K562 (cell line): Measurements from ENCODE around the gene PPP1R14D. TPM values are rescaled to one million over a fixed set of nuclear protein-coding genes. Genes with fewer than 3 reads are reported as not detected.

ENCODE experiments used
- ATAC-seq: fragments of 200-7000 bp; cut with Tn5 transposase; 3 replicates; pipeline ENCODE4 v1.9.1; 2020; ENCODE audit warnings: moderate library complexity
- BruUV-seq: library from RNA; stranded (reverse); fragments of 400-500 nt; replicated peaks from 2 replicates; lab custom pipeline; 2021; lab: Mats Ljungman, UMichigan
- CTCF ChIA-PET: fragments of 300-600 bp; formaldehyde crosslinking; extraction: SDS; loops from one replicate; lab custom pipeline; 2021; ENCODE audit warnings: low intra/inter-chr PET ratio; lab: Yijun Ruan, JAX
- POLR2A ChIA-PET: fragments of 300-600, 350-650 bp; sonication (Branson Sonifier 250); formaldehyde crosslinking; extraction: SDS; loops from one replicate; lab custom pipeline; 2021; ENCODE audit warnings: antibody characterized with exemption, inconsistent platforms; lab: Yijun Ruan, JAX
- DNase-seq, 4 experiments: peaks; one replicate each; pipeline versions ENCODE4 v3.0.0 to v3.0.0-alpha.2; 2011 to 2018; ENCODE audit warnings: low spot score in 3 of 4, mixed read lengths in 3 of 4; ENCODE audit errors: extremely low read depth in 1 of 4
- FAIRE-seq: peaks from 2 replicates; lab custom pipeline; 2011; peaks lifted over from hg19 to GRCh38; lab: Jason Lieb, UNC
- H2AFZ ChIP-seq: 2 replicates; pipeline ENCODE4 v1.6.0; 2011; ENCODE audit warnings: low read depth, low read length, control low read depth, inconsistent platforms
- H3K27ac ChIP-seq: fragments of 200-600 bp; 3 replicates; pipeline ENCODE4 v1.8.0; 2011; ENCODE audit warnings: low read depth, mild to moderate bottlenecking, control low read depth, inconsistent platforms, low read length, moderate library complexity, mixed read lengths; ENCODE audit errors: extremely low read depth
- H3K27me3 ChIP-seq, 2 experiments: fragments of 300-600 bp in 1 of 2; 2 replicates in 1 of 2; 3 replicates in 1 of 2; pipeline versions ENCODE4 v1.6.0 to v1.8.0; 2011; ENCODE audit warnings: inconsistent platforms in 2 of 2, low read length in 2 of 2, mild to moderate bottlenecking in 1 of 2, mixed read lengths in 1 of 2, moderate library complexity in 1 of 2; ENCODE audit not compliant: control insufficient read depth in 2 of 2, insufficient read depth in 2 of 2
- H3K36me3 ChIP-seq: fragments of 300-600 bp; 3 replicates; pipeline ENCODE4 v1.8.0; 2011; ENCODE audit warnings: mild to moderate bottlenecking, low read length, inconsistent platforms; ENCODE audit not compliant: control insufficient read depth, insufficient read depth
- H3K4me1 ChIP-seq, 2 experiments: fragments of 200-600 bp in 1 of 2; replicated peaks in 1 of 2; 2 replicates in 1 of 2; 3 replicates in 1 of 2; pipeline versions ENCODE4 v1.5.1 to v1.8.0; 2011; ENCODE audit warnings: inconsistent platforms in 2 of 2, low read length in 2 of 2, mild to moderate bottlenecking in 1 of 2, mixed read lengths in 1 of 2, moderate library complexity in 1 of 2; ENCODE audit not compliant: control insufficient read depth in 2 of 2, insufficient read depth in 2 of 2
- H3K4me2 ChIP-seq: 2 replicates; pipeline ENCODE4 v1.6.1; 2011; ENCODE audit warnings: low read length, control low read depth, inconsistent platforms, mixed read lengths; ENCODE audit not compliant: insufficient read depth
- H3K4me3 ChIP-seq: fragments of 200-600 bp; sonication (generic), shearing (Covaris generic); 2 replicates; pipeline ENCODE4 v1.5.1; 2016; ENCODE audit warnings: control low read depth, inconsistent platforms
- H3K79me2 ChIP-seq: fragments of 200-600 bp; 3 replicates; pipeline ENCODE4 v1.8.0; 2011; ENCODE audit warnings: low read length, inconsistent platforms; ENCODE audit not compliant: control insufficient read depth, insufficient read depth
- H3K9ac ChIP-seq, 2 experiments: 2 replicates each; pipeline versions ENCODE4 v1.6.0 to v1.6.1; 2011; ENCODE audit warnings: low read depth in 2 of 2, low read length in 2 of 2, control low read depth in 1 of 2, inconsistent platforms in 1 of 2, mild to moderate bottlenecking in 1 of 2, mixed read lengths in 1 of 2; ENCODE audit not compliant: insufficient read depth in 1 of 2
- H3K9me1 ChIP-seq: one replicate; pipeline ENCODE4 v1.6.0; 2011; ENCODE audit warnings: inconsistent platforms, mild to moderate bottlenecking, low read length, moderate library complexity; ENCODE audit not compliant: control insufficient read depth, insufficient read depth
- H3K9me3 ChIP-seq: replicated peaks from 2 replicates; pipeline ENCODE4 v1.5.1; 2011; ENCODE audit warnings: low read depth, low read length, inconsistent platforms; ENCODE audit not compliant: control insufficient read depth, insufficient read depth
- H4K20me1 ChIP-seq: replicated peaks from 2 replicates; pipeline ENCODE4 v1.6.1; 2011; ENCODE audit warnings: low read length, inconsistent platforms, mixed read lengths; ENCODE audit not compliant: control insufficient read depth, insufficient read depth
- LEF1 ChIP-seq: fragments of 450-650 bp; IDR thresholded peaks from 2 replicates; pipeline ENCODE4 v1.6.1; 2016; ENCODE audit warnings: mild to moderate bottlenecking
- NFE2L1 ChIP-seq: fragments of 450-650 bp; IDR thresholded peaks from 2 replicates; pipeline ENCODE4 v1.6.1; 2016; ENCODE audit warnings: missing genetic modification characterization, low read depth, mild to moderate bottlenecking, missing compliant biosample characterization, moderate library complexity, borderline replicate concordance
- RBM25 ChIP-seq: fragments of 200-400 bp; formaldehyde crosslinking; IDR thresholded peaks from 2 replicates; pipeline ENCODE4 v1.6.1; 2018; ENCODE audit warnings: low read length, low read depth, moderate library complexity; ENCODE audit not compliant: severe bottlenecking
- SRF ChIP-seq, 2 experiments: fragments of 250-450, 450-650 bp in 1 of 2; sonication (Bioruptor Pico) in 1 of 2; sonication (generic) in 1 of 2; formaldehyde crosslinking; IDR thresholded peaks; 2 replicates each; pipeline versions ENCODE4 v1.5.0 to v1.5.1; 2020 to 2022; ENCODE audit warnings: mild to moderate bottlenecking in 1 of 2, missing genetic modification reagents in 1 of 2
- ZNF347 ChIP-seq: fragments of 450-650 bp; formaldehyde crosslinking; IDR thresholded peaks from 2 replicates; pipeline ENCODE4 v1.4.0; 2020; ENCODE audit warnings: low read depth, mild to moderate bottlenecking, moderate library complexity
- WGBS: fragments of 100-300 bp; shearing (Covaris generic); methylation state at CpG from one replicate; pipeline ENCODE4 v1.1.6; 2016; ENCODE audit warnings: low coverage, mixed read lengths; ENCODE audit not compliant: insufficient coverage; ENCODE audit errors: missing lambda C conversion rate; 5-methylcytosine and 5-hydroxymethylcytosine counted together
- in situ Hi-C: fragments of 300-500 bp; cut with MboI; formaldehyde crosslinking; loops from 4 replicates; pipeline ENCODE4 v1.15.0; 2018; ENCODE audit warnings: inconsistent platforms, mixed read lengths
- intact Hi-C: fragments of 100-400 bp; cut with micrococcal nuclease; formaldehyde crosslinking; loops from 2 replicates; pipeline ENCODE4 v1.14.2; 2022
- polyA plus RNA-seq, 8 experiments: library from polyadenylated mRNA; depleted of rRNA in 4 of 8; stranded (reverse) in 5 of 8; unstranded in 3 of 8; fragments of >200 nt; fragmentation: Nextera tagmentation in 2 of 8; fragmentation: Illumina TruSeq in 1 of 8; extraction: Ambion mirVana in 2 of 8; extraction: Trizol in 1 of 8; gene quantifications; 2 replicates each; pipeline versions ENCODE4 v1.2.1 to v1.2.3, GENCODE V29; 2011 to 2014; ENCODE audit warnings: inconsistent platforms in 1 of 8, missing spikeins in 1 of 8
- total RNA-seq, 7 experiments: library from RNA; depleted of rRNA in 6 of 7; stranded (reverse); fragments of >200 nt in 6 of 7; fragmentation: Illumina TruSeq in 2 of 7; extraction: Trizol in 2 of 7; gene quantifications; 2 replicates each; pipeline versions ENCODE4 v1.2.1 to v1.2.3, GENCODE V29; 2011 to 2021; ENCODE audit warnings: low replicate concordance in 1 of 7

Gene PPP1R14D
- total and polyA plus RNA-seq, 9 of the 15 experiments (the other 6 are each of a cell fraction or from before 2014, with no cell fraction given) = 0.11 to 0.18 TPM; not detected in 7

- ChIA-PET CTCF (interaction anchor here (6.2 kb wide), 1 partner anchor 36 kb away, joined by 75 read pairs; the partner anchor contains the start of gene VPS18), POLR2A (interaction anchor here (1.8 kb wide), 1 partner anchor 9 kb away, joined by 12 read pairs; no protein-coding TSS in a partner anchor)
- H3K9ac ChIP-seq = peak overlapping the region in 1 of 2 experiments; percentile 77; a peak in 2 of 4 replicates
- H3K27ac ChIP-seq = no peak overlapping the region
- no peak for ATAC-seq
- TF ChIP-seq LEF1 (no peak), SRF (CRISPR knock-in tag; IDR thresholded peaks at IDR 0.05) (no peak), ZNF347 (CRISPR knock-in tag) (no peak), RBM25 (no peak), NFE2L1 (no peak)
- in situ Hi-C loops (loop anchor here (5.0 kb wide), 1 partner anchor 36 kb away; the partner anchor contains the start of gene VPS18), intact Hi-C loops (loop anchor here (1.0 to 10.0 kb wide), 3 partner anchors 38 to 182 kb away; partner anchors contain the start of gene VPS18)
- no peaks in the 10 kb centered on the region; a peak in 1 of 5 replicates for H3K27me3 ChIP-seq
- peaks cover 13 to 26% of the 10 kb centered on the region in 2 experiments; a peak in 4 of 5 replicates for H3K4me1 ChIP-seq
- no peaks in the 10 kb centered on the region for H3K9me3 ChIP-seq
- H3K4me2 ChIP-seq = no peak overlapping the region
- WGBS = 20% methylated on average over 7 of the region's 8 CpGs
- H3K9me1 ChIP-seq = no peaks in the 10 kb centered on the region
- no peak for DNase-seq
- no peak overlapping the region for H3K4me3 ChIP-seq
- H3K79me2 ChIP-seq = no peaks in the 10 kb centered on the region
- FAIRE-seq = no peak
- no peaks in the 10 kb centered on the region for H3K36me3 ChIP-seq
- peak overlapping the region; percentile 95; the same call in 1 of the 2 replicates for H2AFZ ChIP-seq
- no peaks in the 10 kb centered on the region for H4K20me1 ChIP-seq
- BruUV-seq = no TSS peak
These were observed 28.2 kb upstream of the PPP1R14D start for GRCh38 chr15:40856746-40857145.
